GM19025 (cell line): ENCODE measurements around the gene ZCCHC14.
"Not testable (repeated sequence)": the region's sequence is repeated elsewhere in the genome, so short reads cannot be mapped to it uniquely, and the experiment has no call there.

Experiments
- ATAC-seq: cut with Tn5 transposase; IDR thresholded peaks from one replicate; pipeline ENCODE4 v1.9.1; 2021; ENCODE audit warnings: mild to moderate bottlenecking, low read depth, moderate library complexity; ENCODE audit not compliant: unreplicated experiment

Gene ZCCHC14

DNA sequence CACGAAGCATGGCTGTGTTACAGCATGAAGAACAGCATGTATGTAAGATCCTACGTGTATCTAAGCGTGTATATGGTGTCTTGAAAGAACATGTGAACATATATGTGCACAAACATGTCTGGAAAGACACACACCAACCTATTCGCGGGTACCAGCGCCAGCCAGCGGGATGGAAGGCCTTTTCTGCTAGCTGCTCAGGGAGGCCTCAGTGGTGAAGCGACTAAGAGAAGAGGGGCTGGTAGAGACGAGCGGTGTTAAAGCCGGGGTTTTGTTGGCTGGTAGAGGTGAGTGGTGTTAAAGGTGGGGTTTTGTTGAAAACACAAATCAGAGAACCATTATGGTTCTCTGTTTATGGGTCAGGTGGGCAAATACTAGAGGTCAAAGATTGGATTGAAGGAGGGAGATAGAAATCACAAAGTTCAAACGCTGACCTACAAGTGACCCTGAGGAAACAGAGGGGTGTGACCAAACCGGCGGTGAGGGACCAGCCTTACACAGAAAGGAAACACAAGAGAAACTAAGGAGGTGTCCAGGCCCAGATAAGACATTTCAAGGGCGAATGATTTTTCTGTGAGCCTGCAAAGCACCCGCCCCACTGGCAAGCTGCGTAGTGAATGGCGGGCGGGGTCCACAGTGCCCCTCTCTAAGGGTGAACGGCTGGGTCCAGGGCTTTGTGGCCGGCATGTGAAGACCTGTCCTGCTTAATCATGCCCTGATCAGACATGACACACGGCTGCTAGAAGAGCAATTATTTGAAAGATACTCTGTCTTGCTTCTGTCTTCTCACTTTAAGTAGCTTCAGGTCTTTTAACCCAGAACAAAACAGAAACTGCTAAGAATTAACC, 8.1 kb downstream of the ZCCHC14 start:
- no peak for ATAC-seq

DNA sequence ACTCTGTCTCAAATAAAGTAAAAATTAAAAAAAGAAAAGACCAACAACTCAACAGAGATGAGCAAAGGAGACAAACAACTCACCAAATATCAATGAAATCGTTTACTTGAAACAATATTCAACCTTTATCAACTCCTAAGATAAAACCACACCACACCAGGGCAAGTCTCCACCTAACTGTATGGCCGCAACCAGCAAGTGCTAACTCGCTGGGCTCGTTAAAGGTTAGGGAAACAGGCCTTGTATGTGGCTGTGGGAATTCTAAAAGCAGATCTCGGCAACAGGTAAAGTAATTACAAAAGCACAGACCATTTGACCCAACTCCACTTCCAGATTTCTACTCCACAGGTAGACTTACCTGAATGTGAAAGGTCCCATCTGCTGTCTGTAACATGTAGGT, 9.3 kb downstream of the ZCCHC14 start:
- no peak for ATAC-seq

DNA sequence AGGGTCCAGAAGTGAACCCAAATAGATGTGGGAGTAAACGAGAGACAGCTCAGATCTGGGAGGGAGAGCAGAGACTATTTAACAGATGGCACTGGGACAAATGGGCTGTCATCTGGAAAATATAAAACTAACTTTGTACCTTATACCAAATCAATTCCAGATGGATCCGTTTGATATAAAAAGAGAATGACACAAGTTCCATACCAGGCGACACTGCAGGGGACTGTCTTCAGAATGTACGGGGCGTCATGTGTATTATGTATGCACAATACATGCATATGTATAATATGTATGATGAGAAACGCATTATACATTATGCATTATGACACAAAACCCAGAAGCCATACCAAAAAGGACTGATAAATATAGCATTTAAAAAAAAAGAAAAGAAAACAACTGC, 10.2 kb downstream of the ZCCHC14 start:
- not testable (repeated sequence) for ATAC-seq

DNA sequence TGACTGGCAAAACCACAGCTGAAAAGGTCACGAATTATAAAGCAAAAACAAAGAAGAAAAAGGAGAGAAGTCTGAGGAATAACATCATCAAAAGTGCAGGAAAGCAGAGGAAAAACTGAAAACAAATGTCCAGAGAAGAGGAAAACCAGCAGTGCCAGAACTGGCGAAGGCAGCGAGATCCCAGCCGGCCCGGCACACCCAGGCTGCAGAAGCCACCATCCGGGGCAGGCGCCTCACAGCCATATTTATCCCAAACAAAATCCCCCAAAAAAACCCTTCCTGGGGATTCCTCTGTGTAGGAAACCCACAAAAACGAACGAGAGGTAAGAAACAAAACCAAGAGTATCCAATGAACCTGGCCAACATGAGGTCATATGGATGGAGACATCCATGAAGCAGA, 10.6 kb downstream of the ZCCHC14 start:
- ATAC-seq = no peak

DNA sequence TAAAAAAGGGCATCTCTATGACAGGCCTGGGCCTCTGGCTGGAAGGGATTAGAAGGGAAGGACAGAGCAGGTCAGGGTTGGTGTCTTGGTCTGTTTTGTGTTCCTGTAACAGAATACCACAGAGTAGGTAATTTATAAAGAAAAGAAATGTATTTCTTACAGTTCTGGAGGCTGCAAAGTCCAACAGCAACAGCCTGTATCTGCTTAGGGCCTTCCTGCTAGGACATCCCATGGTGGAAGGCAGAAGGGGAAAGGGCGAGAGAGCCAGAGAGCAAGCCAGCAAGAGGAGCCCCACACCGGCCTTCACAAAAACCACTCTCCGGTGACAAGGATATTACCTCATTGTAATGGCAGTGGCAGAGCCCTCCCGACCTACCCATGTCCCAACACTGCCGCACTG, 11.1 kb downstream of the ZCCHC14 start:
- not testable (repeated sequence) for ATAC-seq

DNA sequence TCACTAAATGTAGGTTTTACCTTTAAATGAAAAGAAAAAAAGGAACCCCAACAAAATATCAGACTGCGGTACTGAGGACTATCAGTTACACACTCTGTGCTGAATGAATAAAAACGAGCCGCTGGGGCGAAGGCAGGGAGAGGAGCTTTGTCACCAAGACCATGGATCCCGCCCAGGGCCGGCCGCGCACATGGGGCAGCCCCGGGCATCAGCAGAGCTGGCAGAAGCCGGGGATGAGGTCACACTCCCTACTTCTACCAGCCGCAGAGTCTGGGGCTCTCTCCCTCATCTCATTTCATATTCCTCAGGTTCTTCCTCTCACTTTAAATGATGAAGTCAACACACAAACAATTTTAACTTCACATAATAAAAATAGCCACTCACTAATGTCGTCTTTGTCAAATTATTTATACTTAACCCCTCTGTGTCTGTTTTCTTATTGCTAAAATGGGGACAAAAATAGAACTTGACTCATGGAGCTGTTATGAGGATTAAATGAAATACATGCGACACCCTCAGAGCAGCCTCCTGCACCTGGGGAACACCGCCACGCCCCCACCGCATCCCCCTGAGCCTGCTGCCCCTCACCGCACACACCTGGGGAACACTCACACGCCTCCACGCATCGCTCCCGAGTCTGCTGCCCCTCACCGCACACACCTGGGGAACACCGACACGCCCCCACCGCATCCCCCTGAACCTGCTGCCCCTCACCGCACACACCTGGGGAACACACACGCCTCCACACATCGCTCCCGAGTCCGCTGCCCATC, 15.4 kb downstream of the ZCCHC14 start:
- ATAC-seq = not testable (repeated sequence)

DNA sequence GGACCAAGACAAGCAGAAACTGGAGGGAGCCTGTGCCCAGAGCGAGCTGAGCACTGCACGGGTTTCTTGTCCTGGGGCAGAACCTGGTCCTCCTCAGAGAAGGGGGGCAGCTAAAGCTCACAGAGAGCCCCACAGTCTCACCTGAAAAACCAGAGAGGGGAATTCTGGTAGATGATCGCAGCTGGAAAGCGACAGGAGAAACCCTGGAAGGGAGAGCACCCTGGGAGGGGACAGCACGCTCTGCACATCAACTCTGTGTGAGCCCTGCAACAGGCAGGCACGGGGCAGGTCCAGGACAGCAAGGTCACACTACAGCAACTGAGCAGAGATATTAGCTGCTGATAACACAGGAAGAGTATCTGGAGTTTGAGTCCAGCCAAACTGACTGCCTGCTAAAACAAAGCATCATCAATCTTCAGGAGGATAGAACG, 18.2 kb downstream of the ZCCHC14 start:
- no peak for ATAC-seq

DNA sequence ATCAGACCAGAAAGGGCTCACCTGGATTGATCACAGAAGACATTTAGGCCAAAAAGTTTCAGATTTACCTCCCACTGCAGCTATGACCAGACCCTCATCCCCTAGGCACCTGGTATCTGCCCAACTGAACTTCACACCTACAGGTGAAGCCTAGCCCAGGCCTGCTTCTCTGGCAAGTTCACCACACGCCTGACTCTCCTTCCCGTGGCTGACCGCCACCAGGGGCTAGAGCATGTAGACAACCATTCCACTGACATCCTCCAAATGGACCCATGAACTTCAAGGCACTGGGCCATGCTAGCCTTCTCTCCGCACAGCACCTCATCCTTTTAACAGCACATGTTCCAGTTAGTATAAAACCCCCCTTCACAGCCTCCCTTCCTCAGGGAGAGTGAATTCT, 18.8 kb downstream of the ZCCHC14 start:
- no peak for ATAC-seq

DNA sequence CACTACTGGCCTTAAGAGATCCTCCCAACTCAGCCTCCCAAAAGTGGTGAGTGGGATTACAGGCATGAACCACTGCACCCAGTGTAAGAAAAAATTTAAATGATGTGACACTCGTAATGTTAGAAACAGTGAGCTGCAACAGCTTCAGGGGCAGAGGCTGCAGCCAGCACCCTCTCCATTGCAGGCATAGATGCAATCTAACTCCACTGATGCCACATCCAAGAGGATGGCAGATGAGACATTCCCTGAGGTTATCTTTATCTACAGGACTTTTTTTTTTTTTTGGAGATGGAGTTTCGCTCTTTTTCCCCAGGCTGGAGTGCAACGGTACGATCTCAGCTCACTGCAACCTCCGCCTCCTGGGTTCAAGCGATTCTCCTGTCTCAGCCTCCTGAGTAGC, 19.9 kb downstream of the ZCCHC14 start:
- ATAC-seq = no peak

DNA sequence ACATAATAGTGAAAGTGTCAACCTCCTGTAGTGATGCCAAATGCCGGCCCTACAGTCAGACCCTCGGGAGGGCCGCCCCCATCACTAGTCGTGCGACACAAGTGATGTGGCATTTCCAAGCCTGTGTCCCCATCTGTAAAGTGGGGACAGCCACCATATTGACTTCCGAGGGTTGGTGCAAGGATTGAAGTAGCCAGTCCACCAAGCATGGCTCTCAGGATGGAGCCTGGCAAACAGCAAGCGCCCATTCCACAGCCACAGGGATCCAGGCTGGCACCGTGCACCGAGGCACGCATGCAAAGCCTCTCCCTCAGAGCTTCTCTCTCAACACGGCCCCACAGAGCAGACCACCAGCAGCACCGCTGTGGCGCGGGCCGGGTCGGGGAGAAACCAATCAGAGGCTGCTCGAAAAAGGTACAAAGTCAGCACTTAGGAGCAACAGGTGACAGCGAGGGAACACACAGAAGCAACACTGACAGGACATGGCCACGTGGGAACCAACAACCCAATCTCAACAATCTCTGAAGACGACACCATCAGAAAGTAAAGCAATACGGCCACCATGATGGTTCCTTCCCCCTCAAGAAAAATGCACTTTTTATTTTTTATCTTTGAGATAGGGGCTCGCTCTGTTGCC, 20.6 kb downstream of the ZCCHC14 start:
- ATAC-seq = no peak

DNA sequence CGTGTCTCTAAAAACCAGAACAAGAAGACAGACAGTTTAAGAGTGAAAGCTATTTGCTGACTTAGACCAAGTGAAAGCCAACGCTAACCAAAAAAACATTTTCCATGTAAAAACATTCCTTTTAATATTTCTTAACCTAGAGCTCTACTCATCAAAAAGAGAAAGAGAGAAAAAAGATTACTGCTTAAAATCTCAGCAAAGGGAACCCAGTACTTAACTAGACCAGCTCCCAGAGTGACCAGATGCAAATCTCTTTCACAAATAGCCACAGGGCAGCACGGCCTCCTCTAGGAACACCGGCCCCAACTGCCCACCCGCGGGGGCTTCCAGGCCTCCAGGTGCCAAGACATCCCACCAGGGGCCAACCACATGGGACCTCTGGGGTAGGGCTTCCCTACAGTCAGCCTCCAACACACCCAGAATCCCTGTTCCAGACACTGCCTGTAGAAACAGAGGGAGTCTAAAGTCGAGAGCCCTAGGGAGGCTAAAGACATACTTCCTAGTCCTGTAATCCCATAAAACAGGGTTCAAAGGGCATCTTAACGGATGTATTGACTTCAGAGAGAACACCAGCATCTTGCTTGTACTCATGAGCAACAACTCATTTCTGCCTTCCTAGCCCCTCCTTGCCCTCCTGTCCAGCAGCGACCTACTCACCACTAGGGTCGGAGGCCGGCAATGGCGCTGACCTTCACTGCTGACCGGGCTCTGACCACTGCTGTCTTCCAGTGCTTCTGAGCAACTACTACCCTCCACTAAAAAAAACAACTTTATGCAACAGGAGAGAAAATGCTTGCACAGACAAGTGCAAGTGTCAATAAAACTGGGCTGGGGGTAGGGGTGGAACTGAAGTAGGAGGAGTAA, 21.3 kb downstream of the ZCCHC14 start:
- no peak for ATAC-seq

DNA sequence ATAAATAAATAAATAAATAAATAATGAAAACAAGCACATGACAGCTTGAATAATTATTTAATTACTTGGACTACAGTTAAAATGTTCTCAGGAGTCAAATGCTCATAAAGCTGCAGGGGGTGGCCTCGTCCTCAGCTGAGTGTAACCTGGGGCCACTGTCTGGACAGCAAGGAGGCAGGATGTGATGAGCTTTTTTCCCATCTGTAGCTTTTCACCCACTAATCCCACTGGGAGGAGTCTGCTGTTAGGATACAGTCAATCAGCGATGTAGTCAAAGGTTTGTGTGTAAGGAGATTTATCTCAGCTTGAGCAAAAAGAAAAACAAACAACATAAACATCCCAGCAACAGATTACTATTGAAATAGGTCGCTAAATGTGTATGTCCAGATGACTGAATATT, 22.5 kb downstream of the ZCCHC14 start:
- no peak for ATAC-seq

DNA sequence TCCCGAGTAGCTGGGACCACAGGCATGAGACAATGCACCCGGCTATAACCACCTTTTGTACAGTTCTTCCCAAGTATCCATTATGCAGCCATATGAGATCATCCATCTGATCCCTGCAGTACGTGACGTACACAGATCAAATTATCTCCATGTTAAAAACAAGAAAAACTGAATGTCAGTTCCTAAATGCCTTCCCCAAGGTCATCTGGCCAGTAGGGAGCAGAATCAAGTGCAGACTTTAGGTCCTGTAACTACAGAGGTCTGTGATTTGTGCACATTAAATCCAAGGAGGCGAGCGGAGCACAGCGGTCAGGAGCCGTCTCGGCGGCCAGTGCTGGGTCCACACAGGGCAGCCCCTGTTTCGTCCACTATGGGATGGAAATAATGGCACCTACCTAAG, 23.7 kb downstream of the ZCCHC14 start:
- no peak for ATAC-seq

DNA sequence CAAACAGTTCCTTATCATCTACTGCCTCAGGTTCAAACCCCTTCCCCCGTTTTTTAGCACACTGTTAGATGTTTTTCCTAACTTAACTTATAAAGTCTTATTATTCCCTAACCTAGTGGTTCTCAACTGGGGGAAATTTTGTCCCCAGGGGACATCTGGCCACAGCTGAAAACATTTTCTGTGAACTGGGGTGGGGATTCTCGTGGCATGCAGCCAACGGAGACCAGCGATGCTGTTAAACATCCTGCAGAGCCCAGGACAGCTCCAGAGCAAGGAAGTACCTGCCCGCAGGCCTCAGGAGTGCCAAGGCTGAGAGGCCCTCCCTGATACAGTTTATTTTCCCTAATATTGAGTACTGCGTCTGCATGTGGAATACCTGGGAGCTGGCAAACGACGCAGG, 24.3 kb downstream of the ZCCHC14 start:
- ATAC-seq = no peak

DNA sequence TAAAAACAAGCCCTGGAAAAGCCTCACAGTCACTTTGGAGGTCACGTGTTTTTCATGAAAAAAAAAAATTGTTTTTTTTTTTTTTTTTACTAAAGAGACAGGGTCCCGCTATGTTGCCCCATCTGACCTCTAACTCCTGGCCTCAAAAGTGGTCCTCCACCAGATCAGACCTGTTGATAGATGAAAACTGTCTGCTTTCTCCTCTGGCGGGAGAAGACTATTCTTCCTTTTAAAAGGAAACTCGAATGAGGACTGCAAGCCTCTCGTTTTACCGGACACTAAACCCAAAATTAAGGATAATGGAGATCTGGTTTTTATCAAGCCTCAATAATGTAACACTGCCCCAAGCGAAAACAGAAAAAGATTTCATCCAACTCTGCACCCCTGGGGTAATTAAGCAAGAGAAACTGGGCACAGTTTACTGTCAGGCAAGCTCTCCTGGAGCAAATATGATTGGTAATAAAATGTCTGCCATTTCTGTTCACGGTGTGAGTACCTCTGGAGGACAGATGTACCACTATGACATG, 25.8 kb downstream of the ZCCHC14 start:
- ATAC-seq = no peak

DNA sequence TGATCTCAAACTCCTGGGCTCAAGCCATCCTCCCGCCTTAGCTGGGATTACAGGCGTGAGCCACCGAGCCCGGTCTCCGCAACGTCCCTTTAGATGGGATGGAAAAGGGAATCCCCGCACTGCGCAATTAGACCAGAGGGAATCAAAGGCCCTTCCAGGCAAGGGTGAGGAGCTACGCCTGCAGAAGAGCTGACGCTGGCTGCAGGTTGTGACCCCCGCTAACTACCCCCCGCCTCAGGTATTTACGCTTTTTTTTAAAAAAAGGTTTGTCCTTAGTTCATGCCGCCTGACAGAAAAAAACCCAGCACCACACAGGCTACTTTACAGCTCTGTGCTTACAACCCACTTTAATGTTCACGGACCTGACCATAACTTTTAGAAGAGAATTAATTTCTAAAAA, 26.9 kb downstream of the ZCCHC14 start:
- ATAC-seq = no peak

DNA sequence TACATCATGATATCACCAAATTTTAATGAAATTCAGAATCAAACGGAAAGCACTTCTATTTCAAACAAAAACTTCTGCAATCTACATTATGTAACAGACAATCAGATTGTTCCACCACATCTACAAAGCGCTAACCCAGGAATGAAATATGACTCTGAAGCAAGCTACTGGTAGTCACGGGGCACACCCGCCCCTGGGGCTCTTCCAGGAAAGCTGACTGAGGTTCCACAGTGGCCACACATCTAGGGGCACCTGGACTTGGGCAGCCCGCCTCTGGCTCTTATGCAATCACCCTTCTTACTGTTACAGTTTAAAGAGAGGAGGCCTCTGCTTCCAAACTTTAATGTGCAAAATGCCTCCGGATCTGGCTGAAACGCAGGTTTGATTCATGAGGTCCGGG, 27.5 kb downstream of the ZCCHC14 start:
- ATAC-seq = no peak

DNA sequence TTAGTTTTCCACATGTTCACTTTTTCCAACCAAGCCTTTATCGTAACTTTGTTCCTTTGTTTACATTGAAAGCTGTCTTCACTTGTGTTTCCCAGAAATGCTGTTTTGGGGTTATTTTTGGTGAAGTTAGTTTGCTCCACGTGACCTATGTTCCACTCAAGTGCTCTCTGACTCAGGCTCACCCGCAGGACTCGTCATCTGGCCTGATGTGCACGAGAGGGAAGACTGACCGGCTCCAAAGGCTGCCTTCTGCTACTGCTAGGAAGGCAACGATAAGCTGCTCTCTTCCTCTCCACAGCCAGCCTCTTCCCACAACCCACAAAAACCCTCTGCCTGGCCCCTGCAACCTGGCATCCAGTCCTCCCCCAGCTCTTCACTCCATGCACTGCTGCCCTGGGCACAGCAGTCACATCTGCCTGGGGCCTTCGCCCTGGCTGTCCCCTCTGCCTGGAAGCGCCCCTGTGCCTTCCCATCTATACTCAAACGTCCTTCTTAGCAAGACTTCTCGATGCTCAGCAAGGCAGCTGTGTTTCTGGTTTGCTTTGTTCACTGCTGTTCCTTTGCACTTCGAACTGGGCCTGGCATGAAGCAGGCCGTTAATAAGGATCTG, 28.0 kb downstream of the ZCCHC14 start:
- ATAC-seq = no peak

DNA sequence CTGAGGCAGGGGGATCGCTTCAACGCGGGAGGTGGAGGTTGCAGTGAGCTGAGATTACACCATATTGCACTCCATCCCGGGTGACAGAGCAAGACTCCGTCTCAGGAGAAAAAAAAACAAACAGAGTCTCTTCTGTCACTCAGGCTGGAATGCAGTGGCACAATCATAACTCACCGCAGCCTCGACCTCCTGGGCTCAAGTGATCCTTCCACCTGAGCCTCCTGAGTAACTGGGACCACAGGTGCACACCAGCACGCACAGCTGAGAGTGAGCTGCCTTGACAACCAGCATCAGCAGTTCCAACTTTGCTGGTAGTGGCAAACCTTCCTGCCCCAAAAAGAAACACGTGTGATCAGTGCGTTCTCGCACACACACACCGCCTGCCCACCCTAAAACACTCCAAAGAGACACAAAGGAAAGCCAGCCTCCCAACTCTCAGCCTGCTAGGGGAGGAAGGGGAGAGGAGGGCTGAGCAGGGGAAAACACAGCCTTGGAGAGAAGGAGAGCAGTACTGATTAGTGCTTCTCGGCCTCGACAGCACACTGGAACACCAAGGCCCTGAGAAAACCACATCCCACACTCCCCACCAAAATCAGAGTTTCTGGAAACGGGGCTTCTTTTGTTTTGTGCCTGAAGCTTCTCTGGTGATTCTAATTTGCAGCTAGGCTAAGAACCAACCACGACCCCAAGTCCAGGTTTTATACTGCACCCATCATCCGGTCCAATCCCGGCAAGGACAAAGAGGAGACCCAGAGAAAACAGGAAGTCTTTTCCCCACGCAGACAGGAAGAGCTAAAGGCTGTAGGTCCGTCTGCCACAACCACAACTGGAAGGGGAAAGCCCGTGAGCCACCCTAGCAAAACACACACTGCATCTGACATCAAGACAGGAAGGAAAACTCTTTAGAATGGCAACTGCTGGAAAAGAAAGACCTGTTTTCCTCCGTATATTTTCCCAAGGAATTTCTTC, 28.8 kb downstream of the ZCCHC14 start:
- no peak for ATAC-seq
